Activated T-helper 1 cell treated with anti-CD3 and anti-CD28 coated beads, Interleukin-2, amount 50 U/mL, for 16 hours (primary cell): ENCODE measurements around the gene RNF5.
"Not testable (repeated sequence)": the region's sequence is repeated elsewhere in the genome, so short reads cannot be mapped to it uniquely, and the experiment has no call there.

ENCODE experiments used
- DNase-seq, 2 donors: peaks; one replicate each; pipeline ENCODE4 v3.0.0-alpha.2; 2020; ENCODE audit warnings: low read depth in 1 of 2, low spot score in 1 of 2

The RNF5 gene, protein sequence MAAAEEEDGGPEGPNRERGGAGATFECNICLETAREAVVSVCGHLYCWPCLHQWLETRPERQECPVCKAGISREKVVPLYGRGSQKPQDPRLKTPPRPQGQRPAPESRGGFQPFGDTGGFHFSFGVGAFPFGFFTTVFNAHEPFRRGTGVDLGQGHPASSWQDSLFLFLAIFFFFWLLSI

DNA sequence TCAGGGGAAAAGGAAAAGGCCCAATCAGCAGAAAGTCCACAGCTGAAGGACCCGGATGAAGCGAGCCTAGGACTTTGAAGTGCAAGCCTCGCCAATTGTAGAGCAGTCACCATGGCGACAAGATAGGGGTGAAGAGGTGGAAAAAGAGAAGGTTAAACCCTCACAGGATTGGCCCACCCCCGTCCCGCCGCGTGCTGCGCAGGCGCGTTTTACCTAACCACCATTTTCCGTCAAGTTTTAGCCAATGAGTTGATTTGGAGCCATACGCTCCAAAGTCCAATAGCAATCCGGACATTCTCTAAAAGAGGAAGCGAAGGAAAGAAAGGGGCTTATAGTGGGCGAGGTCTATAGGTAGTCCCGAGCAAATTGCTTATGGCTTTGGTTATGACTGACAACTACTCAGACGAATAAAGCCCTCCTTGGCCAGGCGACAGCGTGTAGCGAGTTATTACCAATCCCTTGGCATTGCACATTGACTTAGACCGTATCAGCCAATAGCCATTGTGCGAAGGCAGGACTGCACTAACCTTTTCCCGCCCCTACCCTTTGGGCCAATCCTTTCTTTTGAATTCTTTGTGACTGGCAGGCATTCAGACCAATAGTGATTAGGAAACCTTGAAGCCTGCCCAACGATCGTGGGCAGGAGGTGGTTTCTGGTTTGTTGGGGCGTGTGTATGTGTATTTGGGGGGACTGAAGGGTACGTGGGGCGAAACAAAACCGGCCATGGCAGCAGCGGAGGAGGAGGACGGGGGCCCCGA, at the start of gene RNF5:
RNF5 (plus strand) TSS at position 618 of the 759 bp plus-strand sequence; CDS start at position 725, 107 bp downstream.
- DNase-seq, result peak; percentile 79 to 87

DNA sequence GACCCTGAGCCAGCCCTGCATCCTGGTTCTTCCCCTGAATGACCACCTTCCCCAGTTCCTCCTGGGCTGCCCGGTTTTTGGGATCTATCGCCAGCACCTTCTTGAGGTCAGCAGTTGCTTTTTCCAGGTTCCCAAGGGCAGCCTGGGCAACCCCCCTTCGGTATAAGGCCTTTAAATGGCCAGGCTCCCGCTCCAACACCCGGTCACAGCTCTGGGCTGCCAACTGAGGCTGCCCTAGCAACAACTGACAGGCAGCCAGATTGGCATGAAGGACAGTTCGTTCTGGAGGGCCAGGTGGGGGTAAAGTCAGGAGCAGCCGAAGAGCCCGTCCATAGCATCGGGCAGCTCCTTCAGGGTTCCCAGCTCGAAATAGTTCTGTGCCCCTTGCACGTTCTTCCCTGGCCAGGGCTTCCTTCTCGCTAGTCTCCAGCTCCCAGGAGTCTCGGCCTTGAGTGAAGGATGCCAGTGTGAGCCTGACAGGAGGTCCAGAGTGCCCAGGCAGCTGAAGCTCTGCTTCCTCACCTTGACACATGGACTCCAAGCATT, 49.4 kb upstream of the RNF5 start:
- DNase-seq, result no peak

DNA sequence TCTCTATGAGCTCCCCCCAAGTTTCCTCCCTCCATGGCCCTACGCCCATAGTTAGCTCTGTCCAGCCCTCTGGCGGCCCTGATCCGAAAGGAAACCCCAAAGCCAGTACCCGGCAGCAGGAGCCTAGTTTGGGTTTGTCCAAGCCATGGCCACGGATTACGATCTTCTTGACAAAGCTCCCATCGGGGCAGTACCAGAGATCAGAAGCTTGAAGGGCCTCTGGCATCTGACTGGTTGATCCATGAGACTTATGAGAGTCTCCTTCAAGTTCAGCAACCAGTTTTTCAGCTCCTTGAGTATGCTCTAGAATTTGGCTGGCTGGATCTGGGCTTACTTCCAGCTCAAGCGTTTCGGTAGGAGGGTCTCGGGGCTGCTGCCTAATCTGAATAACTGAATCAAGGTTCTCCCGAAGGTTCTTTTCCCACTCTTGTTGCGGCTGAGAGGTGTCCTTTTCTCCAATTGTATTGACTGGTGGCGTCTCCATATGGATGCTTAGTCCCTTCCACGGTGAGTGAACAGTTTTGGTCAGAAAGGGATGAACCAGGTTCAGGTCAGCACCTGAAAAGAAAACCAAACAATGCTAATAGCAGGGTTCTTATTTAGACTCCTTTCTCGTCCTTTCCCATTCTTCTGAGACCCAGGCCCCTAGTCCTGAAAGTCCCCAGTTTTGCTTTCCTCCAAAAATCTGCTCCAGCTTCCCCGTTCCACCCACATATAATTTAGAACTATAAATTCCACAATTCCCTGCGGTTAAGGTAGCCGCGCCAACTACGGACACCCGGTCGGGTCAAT, 48.7 kb upstream of the RNF5 start:
- DNase-seq, result no peak

DNA sequence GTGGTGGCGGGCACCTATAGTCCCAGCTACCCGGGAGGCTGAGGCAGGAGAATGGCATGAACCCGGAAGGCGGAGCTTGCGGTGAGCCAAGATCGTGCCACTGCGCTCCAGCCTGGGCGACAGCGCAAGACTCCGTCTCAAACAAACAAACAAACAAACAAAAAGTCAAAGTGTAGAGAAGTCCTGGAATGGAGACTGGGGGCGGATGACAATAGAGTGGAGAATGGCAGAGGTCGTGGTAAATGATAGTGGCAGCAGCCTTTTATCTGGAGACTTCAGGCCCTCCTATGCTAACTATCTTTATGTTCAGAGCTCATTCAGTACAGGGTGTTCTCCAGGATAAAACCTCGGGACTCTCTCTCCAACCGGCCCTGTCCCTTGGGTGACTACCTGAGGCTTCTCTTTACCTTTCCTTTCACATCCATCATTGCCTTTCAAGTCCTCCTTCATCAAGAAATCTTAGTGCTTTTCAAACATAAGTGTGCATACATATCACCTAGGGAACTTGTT, 46.7 kb upstream of the RNF5 start:
- no peak for DNase-seq

DNA sequence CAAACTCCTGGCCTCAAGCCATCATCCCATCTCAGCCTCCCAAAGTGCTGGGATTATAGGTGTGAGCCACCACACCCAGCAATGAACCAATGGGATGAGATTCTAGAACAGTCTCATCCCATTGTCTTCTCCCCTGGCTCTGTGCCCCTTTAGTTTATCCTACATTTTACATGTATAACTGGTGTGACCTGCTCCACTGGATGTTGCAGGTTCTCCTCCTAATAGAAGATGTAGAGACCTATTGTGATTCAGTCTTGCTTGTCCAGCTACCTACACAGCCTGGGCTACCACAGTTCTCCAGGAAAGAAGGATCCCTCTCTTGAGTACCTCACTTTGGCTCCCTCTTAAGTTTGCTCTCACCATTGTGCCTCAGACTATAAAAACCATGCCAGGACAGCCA, 46.1 kb upstream of the RNF5 start:
- DNase-seq, result no peak

DNA sequence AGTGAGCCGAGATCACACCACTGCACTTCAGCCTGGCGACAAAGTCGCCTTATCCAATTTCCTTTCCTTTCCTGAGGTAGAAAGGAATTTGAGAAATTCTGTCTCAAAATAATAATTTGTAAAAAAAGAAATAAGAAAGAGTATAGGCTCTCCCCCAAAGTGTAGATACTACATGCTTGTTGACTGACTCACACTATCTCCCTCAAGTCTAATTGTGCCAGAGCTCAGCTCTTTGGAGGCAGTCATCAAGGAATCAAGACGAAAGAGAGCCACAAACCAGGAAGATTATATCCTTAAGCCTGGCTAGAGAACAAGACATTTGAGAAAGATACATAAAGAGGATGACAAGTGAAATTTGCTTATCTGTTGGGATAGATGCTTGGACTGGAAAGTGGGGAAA, 44.4 kb upstream of the RNF5 start:
- no peak for DNase-seq

DNA sequence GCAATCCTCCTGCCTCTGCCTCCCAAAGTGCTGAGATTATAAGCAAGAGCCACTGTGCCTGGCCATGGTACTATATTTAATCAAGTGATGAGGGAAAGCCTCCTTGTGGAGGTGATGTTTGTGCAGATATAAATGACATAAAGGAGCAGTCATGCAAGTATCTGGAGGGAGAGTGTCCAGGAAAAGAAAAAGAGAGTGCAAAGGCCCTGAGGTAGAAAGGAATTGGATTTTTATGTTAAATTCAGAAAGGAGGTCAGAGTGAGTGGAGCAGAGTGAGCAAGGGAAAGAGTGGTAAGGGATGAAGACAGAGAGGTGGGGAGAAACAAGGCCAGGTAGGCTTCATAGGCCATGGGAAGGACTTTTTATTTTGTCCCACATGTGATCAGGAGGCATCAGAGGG, 40.8 kb upstream of the RNF5 start:
- DNase-seq, result no peak

DNA sequence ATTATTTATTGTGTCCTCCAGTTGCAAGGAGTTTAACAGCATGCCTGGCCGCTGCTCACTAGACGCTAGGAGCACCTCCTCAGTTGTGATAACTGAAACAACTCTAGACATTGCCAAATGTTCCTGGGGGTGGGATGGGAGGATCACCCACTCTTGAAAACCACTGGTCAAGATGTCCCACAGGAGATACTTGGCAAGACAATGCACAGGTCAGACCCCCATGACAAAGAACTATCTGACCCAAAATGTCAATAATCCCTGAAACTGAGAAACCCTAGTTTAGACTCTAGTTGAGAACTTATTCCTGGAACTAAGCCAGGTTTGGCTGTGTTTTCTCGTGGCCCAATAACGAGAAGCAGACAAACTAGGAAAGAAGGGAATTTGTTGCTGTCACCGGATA, 38.6 kb upstream of the RNF5 start:
- no peak for DNase-seq

DNA sequence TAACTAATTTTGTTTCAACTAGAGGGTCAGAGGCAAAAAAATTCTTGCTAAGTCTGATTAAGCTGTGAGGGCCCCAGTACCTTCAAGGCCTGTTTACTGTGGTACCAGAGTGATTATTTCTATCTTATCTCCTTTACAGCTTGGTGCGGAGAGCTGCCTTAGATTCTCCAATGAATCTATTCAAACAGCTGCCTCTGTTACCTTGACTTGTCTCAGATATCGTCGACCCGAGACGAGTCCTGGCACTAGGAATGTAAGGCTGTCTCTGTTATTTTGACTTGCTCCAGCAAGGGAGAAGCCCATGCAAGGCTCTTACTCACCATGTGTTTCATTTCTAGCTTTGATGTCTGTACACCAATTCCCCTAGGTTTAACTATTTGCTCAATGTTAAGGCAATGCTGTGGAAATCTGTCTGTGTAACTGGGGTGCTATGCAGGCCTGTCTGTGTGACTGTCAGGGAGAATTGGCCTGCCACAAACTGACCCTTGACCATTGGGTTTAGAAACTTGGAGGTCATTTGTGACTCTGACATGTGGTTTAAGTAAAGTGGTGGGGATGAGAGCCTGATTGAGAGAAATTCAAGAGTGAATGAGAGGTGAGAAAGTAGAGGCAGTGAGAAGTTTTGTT, 37.7 kb upstream of the RNF5 start:
- DNase-seq, result no peak

DNA sequence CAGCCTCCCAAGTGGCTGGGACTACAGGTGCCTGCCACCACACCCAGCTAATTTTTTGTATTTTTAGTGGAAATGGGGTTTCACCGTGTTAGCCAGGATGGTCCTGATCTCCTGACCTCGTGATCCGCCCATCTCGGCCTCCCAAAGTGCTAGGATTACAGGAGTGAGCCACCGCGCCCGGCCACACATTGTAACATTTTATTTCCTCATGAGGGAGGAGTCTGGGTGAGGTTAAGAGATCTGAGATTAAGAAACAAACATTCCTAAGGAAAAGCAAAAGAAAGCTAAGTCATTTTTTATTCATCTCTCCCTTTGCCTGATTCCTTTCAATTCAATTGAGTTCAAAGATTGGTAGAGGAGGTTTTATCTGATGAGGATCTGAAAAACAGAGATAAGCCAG, 34.0 kb upstream of the RNF5 start:
- DNase-seq, result not testable (repeated sequence)

DNA sequence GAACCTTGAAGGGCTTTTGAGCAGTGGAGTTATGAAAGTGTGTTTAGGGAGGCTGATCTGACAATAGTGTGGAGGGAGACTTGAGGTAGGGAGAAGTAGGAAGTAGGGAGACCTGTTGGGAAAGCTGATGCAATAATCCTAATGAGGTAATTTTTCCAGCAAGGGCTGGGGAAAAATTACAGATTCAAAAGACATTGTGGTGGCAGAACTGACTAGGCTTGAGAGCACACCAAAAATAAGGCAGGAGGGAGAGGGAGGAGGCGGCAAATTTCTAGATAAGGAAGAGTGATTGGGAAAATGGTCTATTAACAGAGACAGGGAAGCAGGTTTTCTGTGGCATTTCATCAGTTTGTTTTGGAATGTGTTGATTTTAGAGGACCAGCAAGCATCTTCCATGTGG, 31.9 kb upstream of the RNF5 start:
- DNase-seq, result no peak

DNA sequence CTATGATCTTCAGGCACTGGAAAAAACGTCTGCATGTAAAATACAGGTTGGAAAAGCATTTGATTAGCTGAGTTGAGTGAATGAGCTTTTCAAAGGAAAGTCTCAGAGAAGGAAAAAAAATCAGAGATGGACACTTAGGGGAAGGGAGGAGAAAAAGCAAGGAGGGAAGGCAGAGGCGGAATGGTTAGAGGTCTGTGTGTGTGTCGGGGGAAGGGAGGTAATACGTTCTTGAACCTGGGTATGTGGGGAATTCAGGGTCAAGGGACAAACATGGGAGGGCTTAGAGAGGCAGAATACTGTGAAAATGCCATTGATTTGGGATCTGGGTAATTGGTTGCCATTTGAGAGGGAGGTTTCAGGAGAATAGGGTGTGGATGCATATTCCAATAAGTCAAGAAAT, 31.5 kb upstream of the RNF5 start:
- DNase-seq, result no peak

DNA sequence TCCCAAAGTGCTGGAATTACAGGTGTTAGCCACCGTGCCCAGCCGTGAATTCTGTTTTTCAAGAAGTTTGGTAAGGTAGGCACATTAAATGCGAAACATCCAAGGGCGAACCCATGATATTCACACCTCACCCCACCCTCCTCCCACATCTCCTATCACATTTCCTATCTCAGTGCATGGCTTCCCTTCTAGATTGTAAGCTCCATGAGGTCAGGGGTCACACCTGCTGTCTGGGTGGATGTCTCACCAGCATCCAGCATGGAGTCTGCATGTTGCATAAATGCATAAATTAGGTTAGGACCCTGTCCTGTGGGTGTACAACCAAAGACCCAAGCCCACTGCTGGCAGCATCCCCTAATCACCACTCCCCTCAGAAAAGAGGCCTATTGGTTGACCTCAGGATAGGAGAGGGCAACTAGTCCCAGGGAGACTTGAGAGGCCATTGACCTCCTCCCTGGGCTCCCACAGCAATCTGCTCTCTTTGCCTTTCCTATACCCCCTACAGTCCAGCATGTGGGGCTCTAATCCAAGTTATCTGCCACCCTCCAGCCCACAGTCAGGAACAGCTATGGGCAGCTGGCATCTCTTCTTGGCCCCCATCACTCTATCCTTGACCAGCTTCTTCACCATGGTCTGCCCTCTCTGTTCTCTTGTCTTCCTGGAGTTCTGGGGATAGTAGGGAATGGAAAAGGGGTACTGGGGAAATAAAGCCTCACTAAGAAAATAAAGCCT, 30.6 kb upstream of the RNF5 start:
- DNase-seq, result no peak

DNA sequence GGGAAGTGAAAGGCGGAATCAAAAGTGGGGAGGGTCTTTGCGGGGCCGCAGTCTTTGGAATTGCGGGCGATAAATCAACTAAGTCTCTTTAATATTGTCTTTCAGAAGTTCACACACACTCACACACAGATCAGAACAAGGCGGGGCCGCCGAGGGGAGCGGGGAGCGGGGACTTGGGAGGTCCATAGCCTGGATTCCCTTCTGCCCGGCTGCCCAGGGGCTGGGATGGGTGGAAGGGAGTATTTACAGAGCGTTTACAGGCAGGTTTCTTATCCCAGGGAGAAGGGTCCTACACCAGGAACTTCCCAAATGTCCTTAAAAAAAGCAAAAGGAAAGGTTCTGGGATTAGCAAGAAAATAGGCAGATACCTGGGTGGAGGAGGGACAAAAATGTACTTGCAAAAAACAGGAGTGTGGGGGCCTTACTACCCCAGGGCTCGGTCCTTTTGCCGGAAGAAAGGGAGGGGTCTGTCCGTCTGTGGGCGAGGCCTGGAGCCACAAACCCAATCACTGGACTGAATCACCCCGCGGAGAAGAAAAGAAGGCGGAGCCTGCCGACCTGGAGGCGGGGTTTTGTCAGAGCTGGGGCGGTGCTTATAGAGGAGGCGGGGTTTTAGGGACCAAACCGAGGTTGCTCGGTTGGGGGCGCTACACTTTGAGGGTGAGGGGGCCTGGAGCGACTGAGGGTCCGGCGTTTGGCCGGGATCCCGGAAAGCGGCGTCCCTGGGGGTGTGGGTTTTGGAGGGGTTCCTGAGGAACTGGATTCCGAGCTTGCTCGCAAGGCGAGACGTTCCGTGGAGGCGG, 29.7 kb upstream of the RNF5 start:
- DNase-seq, result peak; percentile 25 to 52

DNA sequence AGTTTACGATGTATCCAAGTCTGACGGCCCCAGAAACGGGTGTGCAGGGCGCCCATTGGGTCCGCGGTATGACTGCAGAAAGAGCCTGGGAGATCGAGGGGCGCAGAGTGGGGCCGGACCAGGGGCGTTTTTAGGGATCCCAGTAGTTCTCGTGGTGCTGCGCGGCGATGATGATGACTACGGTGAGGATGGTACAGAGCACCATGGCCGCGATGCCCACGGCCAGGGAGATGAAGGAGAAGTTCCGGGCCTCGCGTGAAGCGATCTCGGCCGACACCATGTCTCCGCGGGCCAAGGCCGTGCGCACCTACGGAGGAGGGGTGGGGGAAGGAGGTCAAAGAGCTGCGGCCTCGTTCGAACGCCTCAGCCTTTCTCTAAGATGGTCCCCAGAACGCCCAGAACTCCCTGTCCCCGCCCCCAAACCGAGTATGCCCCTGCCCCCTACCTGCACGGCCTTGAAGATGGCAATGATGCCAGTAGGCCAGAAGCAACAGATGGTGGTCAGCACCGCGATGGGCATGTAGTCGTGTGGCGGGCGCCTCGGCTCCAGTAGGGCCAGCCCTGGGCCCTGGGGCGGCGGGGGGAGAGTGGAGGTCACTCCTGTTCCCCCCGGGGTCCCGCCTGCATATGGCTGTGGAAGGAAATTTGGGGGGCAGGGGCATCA, 29.0 kb upstream of the RNF5 start:
- DNase-seq, result no peak

DNA sequence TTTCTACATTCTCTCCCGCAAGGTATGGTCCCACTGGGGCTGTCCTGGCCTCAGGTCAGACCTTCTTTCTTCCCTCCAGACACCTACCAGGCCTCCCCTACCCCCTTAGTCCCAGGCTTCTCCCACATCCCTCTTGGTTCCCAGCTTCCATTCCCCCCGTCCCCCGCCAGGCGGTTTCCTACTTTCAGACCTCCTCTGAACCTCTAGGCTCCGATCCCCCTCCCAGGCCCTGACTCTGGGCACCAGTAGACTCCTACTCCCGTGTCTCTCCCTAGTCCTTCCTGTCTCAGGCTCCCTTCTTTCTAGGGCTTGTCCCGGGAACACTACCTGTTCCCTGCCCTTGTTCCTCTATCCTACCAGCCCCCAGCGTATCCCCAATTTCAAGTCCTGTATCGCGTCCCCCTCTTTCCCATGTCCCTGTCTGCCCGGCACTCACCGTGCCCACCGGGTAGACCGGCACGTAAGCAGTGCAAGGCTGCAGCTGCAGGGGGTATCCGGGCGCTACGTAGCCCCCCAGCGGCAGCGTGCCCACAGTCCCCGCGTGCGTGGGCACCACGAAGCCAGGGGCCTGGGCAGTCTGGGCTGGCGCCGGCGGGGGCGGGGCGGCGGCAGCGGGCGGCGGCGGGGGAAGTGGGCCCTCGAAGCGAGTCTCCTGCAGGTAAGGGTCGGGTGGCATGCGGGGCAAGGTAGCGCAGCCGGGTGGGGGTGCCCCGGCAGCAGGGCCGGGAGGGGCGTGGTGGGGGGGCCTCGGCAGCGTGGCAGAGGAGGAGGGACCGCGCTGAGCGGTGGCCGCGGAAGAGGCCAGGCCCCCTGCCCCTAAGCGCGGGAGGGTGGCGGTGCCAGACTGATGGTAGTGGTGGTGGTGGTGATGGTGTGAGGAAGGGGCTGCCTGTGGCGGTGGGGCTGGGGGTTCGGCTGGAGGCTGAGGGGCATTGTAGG, 28.0 kb upstream of the RNF5 start:
- DNase-seq, result no peak

DNA sequence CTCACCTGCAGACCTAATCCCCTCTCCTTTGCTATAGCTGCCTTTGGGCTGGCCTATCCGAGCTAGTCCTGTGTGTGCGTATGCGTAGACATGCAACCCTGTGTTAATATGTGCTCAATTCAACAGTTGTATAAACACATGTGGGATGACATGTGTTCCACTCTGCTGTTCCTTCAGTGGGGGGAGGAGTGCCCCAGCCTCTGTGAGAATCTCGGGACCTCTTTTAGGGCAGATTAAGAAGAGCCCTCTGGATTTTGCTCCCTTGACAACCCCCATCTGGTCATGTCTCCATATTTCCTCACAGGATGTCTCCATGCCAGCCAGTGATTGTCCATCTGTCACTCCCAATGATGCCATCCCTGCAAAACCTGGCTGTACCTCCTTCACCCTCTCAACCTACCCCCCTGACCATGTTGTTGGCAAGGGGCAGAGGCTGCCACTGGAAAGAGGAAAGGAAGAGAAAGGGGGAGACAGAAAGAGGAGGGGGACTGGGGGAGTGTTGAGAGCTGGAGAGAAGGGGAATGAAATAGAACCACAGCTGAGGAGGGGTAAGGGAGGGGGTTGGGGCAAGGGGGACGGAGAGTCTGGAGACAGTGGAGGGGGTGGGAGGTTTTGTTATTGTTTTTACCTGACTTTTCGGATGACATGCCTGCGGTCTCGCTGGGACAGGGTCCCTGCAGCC, 26.9 kb upstream of the RNF5 start:
- no peak for DNase-seq
